ENCODE results near the gene PIK3C2G.

GRCh38 chr12:18439541-18439940 lies 178.2 kb downstream of the PIK3C2G start:
- TF ChIP-seq EZH2 (IDR thresholded peaks at IDR 0.05) (no peak), SIN3A (IDR thresholded peaks at IDR 0.05; ENCODE audit: low read depth) (no peak), CTCF (IDR thresholded peaks at IDR 0.05 in 2 of 3, conservative IDR thresholded peaks at IDR 0.05 in 1 of 3; ENCODE audit: borderline replicate concordance in 1 of 3, insufficient read depth in 1 of 3, low read depth in 2 of 3, low read length in 2 of 3) (no peak), POLR2A (IDR thresholded peaks at IDR 0.05; ENCODE audit: borderline replicate concordance, extremely low read depth, insufficient read depth, insufficient read length) (no peak), REST (IDR thresholded peaks at IDR 0.05; ENCODE audit: low read depth) (no peak), CBX3 (IDR thresholded peaks at IDR 0.05; ENCODE audit: low read depth) (no peak), POLR2AphosphoS5 (IDR thresholded peaks at IDR 0.05; ENCODE audit: low read depth, low read length) (no peak), ZFX (IDR thresholded peaks at IDR 0.05) (no peak), CEBPB (IDR thresholded peaks at IDR 0.05; ENCODE audit: low read depth) (no peak), EZH2phosphoT487 (IDR thresholded peaks at IDR 0.05; ENCODE audit: borderline replicate concordance) (no peak), JUND (IDR thresholded peaks at IDR 0.05) (no peak), ZNF274 (IDR thresholded peaks at IDR 0.05; ENCODE audit: low read depth, low read length) (no peak)

Measured in HCT116 (cell line).